Activated CD8-positive, alpha-beta T cell treated with anti-CD3 and anti-CD28 coated beads, Interleukin-2, amount 10 ng/mL, durations not matched to agents 7 days and 5 days (primary cell): ENCODE measurements around the gene TTF2. TPM values are rescaled to one million over a fixed set of nuclear protein-coding genes. Genes with fewer than 3 reads are reported as not detected.
A peak's percentile ranks its signal among the peaks of the same experiment; 100 is the strongest.

Experiments used
- microRNA-seq: library from miRNA; unstranded; fragments of <30 nt; microRNA quantifications from one replicate; pipeline ENCODE4 v1.2.0, GENCODE V29; 2022
- total RNA-seq, 2 experiments: library from RNA; stranded (reverse); gene quantifications; one replicate each; pipeline ENCODE4 v1.2.3, GENCODE V29; 2021

The TTF2 gene
- total RNA-seq, 2 experiments from 2014 or later: 121 to 135 TPM

Small RNAs within 50 kb of the gene (microRNA-seq; reads per million reads assigned to microRNA genes)
- 496 reads per million, percentile 76 among the genes with 10 or more reads in this experiment for gene MIR942

Other genes with a start within 250 kb of the TTF2 start
- gene PTGFRN, start 150.4 kb upstream of the TTF2 start, total RNA-seq: under 1 TPM; 0.89 to 0.90 TPM
- 10 to 100 TPM; 28.6 to 34.4 TPM for gene CD101, start 58.6 kb upstream of the TTF2 start, total RNA-seq
- under 1 TPM; 0.44 to 0.87 TPM for gene TRIM45, start 61.4 kb downstream of the TTF2 start, total RNA-seq
- not detected for gene VTCN1, start 150.6 kb downstream of the TTF2 start, total RNA-seq